HUDEP-2 (cell line): ENCODE results near the gene HNF1B.
"Not testable (repeated sequence)": the region's sequence is repeated elsewhere in the genome, so short reads cannot be mapped to it uniquely, and the experiment has no call there.

Experiments
- DNase-seq, 76 experiments: peaks; one replicate each; lab custom pipeline; 2025; ENCODE audit not compliant: unreplicated experiment in 76 of 76; lab: John Stamatoyannopoulos, UW

Gene HNF1B

GRCh38 chr17:37744961-37745800 is at the start of gene HNF1B:
Gene HNF1B, minus strand, starts transcription at chr17:37745059. Its CDS starts 175 bp downstream, at chr17:37744884.
- no peak for DNase-seq

- no peak for DNase-seq
Measured at GRCh38 chr17:37792787-37793186, 47.9 kb upstream of the HNF1B start.

- DNase-seq: peak in 33 of 76 experiments; percentile 2 to 52 (median 18)
Measured at GRCh38 chr17:37791447-37792399, 46.9 kb upstream of the HNF1B start.

GRCh38 chr17:37789771-37790541 is 45.1 kb upstream of the HNF1B start:
- DNase-seq: no peak

- no peak for DNase-seq
Measured at GRCh38 chr17:37789021-37789565, 44.2 kb upstream of the HNF1B start.

DNA sequence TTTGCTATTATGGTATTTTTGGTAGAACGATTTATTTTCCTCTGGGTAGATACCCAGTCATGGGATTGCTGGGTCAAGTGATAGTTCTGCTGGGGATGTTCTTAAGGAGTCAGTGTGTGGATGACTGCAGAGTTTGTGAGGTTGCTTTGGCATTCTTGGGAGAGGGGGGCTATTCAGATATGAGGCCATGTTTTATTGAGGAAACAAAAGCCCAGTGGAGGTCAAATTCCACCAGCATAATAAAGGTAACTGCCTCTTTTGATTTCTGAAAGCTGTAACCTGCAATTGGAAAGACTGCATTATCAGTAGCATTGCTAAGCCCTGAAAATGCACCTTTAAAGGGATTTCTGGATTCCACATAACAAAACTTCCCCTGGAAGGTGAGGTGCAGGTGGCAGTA is 43.7 kb upstream of the HNF1B start:
- no peak for DNase-seq

GRCh38 chr17:37787055-37787757 is 42.3 kb upstream of the HNF1B start:
- DNase-seq: no peak

- DNase-seq: no peak
Measured at GRCh38 chr17:37786481-37786880, 41.6 kb upstream of the HNF1B start.

DNA sequence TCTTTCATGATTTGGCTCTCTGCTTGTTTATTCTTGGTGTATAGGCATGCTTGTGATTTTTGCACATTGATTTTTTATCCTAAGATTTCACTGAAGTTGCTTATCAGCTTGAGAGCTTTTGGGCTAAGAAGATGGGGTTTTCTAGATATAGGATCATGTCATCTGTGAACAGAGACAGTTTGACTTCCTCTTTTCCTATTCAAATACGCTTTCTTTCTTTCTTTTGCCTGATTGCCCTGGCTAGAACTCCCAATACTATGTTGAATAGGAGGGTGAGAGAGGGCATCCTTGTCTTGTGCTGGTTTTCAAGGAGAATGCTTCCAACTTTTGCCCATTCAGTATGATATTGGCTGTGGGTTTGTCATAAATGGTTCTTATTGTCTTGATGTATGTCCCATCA is 37.6 kb upstream of the HNF1B start:
- not testable (repeated sequence) for DNase-seq

DNA sequence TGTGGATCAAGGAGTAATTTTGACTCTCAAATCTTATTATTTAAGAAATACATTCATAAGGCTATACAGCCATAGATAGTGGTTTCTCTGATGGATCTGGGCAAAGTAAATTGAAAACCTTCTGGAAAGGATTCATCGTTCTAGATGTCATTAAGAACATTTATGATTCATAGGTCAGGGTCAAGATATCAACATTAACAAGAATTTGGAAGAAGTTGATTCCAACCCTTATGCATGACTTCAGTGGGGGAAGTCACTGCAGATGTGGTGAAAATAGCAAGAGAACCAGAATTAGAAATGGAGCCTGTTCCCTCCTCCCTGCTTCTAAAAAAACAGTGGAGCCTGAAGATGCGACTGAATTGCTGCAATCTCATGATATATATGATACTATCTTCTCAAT is 36.6 kb upstream of the HNF1B start:
- no peak for DNase-seq

DNA sequence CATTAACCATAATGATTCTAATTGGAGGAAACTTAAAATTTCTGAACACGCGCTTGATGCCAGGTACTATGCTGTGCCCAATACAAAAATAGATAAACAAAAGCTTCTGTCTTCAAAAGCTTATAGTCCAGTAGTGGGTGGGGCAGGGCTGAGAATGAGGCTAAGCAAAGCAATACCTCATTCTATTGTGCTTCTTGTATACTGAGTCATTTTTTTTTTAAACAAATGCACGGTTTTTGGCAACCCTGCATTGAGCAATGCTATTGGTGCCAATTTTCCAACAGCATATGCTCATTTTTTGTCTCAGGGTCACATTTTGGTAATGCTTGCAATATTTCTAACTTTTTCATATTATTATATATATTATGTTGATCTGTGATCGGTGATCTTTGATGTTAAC is 34.7 kb upstream of the HNF1B start:
- DNase-seq: no peak

DNA sequence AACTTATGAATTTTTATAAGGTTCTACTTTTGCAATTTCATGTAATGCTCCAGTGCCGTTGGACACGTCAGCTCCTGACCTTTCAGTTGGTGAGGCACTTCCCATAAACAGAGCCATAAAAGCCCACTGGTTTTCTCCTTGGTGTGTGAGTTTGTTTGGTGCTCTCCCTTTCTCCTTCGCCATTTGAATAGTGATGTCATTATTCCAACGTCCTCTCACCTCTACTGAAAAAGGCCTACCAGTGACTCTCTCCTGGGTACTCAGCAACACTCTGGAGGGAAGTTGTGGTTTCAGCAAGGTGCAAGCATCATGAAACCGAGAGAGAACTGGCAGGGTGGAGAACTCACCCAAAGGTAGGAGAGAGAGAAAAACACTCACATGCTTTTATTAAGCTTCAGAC is 29.6 kb upstream of the HNF1B start:
- no peak for DNase-seq

- no peak for DNase-seq
Measured at GRCh38 chr17:37772982-37773381, 28.1 kb upstream of the HNF1B start.

DNA sequence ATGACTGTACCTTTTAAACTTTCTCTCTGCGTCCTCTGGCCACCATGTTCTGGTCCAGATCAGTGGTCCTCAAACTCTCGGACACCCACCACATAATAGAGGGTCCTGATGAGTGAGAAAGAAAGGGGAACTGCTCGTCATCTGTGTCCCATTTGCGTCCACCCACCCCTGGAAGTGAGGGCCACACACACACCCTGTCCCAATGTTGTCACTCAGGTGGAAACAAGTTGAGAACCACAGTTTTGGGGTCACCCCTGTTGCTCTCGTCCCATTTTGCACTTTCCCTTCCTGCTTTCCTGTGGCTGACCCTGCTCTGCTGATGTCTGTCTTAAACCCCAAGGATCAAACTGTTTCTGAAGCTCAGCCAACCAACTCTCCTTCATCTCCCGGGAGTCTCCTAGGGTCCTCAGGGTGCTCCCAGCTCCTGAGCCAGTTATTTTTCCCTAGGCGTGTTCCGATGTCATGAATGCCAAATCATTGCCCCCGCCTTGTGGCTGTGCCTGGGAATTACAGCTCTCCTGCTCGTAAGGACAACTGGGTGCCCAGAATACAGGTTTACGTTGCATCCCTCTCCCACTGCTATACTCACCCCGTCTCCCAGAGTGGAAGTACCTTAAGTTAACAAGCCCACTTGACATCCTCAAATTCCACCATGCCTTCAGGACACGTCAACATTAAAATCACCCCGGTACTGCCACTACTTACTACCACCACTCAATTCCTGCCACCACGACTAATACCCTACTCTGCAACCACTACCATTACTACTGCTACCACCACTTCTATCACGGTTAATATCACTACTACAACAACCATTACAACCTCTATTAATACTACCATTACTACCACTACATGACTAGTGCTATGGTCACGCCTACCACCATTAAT is 26.0 kb upstream of the HNF1B start:
- DNase-seq: peak in 43 of 76 experiments; percentile 4 to 57 (median 29)

GRCh38 chr17:37769050-37769449 is 24.2 kb upstream of the HNF1B start:
- no peak for DNase-seq

DNA sequence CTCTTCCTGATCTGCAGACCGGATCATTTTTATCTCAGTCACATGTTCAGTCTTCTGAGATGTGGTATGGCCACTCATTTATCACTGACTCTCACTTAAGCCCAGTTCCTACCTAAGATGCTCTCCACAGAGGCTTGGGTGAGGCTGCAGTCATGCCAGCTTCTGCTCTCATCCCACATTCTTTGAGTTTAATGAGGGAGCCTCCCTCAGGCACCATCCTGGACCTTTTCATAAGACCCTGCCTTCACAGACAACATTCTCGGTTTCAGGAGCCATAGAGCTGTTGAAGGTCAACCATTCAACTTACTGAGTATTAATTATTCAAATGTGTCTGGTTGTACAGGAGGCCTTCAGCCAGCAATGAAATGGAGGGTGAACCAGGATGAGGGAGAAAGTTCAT is 23.6 kb upstream of the HNF1B start:
- no peak for DNase-seq

DNA sequence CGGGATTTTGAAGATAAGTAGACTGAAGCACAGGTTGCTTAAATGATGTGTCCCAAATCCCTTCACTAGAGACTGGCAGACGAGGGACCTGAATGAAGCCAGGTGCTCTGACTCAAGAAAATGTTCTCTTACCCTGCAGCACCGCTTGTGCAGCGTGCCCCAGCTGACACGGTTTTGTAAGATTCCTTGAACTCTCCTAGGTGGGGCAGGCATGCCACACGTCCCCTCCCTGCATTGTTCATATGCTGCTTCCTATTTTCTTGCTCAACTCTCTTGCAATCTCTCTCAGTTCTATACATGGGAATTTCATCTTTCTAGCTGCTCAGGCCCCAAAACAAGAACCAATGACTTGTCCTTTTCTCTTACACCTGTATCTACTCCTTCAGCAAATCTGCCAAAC is 22.1 kb upstream of the HNF1B start:
- DNase-seq: no peak

GRCh38 chr17:37764383-37764782 is 19.5 kb upstream of the HNF1B start:
- DNase-seq: no peak

- no peak for DNase-seq
Measured at GRCh38 chr17:37762666-37763065, 17.8 kb upstream of the HNF1B start.
